Thyroid gland (tissue), 4 donors: ENCODE measurements around the gene MLYCD. TPM values are rescaled to one million over a fixed set of nuclear protein-coding genes. Genes with fewer than 3 reads are reported as not detected.

Experiments used
- DNase-seq, 2 donors: peaks; one replicate each; pipeline ENCODE4 v3.0.0-alpha.2; 2019
- H3K27ac ChIP-seq, 3 donors: fragments of 200-600 bp; sonication (generic); 1 replicate in 2 of 3; 2 replicates in 1 of 3; pipeline ENCODE4 v1.5.1; 2016 to 2019; ENCODE audit warnings: mild to moderate bottlenecking in 1 of 3, moderate library complexity in 1 of 3
- H3K27me3 ChIP-seq: fragments of 200-600 bp; sonication (generic); one replicate; pipeline ENCODE4 v1.5.1; 2019
- H3K36me3 ChIP-seq, 2 donors: fragments of 200-600 bp; sonication (generic); one replicate each; pipeline ENCODE4 v1.5.1; 2016 to 2019
- H3K4me1 ChIP-seq, 2 donors: fragments of 200-600 bp; sonication (generic); one replicate each; pipeline ENCODE4 v1.5.1; 2017 to 2019
- H3K4me3 ChIP-seq, 3 donors: fragments of 200-600 bp; sonication (generic); replicated peaks in 1 of 3; 1 replicate in 2 of 3; 2 replicates in 1 of 3; pipeline ENCODE4 v1.5.1; 2016; ENCODE audit warnings: mild to moderate bottlenecking in 1 of 3
- H3K9me3 ChIP-seq: fragments of 200-600 bp; sonication (generic); one replicate; pipeline ENCODE4 v1.5.1; 2017
- POLR2A ChIP-seq, 2 donors: fragments of 450-650 bp; IDR thresholded peaks; one replicate each; pipeline ENCODE4 v1.6.1; 2017; ENCODE audit warnings: antibody characterized with exemption in 2 of 2, mild to moderate bottlenecking in 2 of 2, moderate library complexity in 1 of 2
- WGBS, 2 donors: methylation state at CpG; one replicate each; pipeline ENCODE4 v1.1.5; 2017; 5-methylcytosine and 5-hydroxymethylcytosine counted together
- intact Hi-C: fragments of 100-400 bp; cut with DNase I; formaldehyde crosslinking; loops from one replicate; pipeline ENCODE4 v1.15.1; 2023
- total RNA-seq, 4 donors: library from RNA; depleted of rRNA; stranded (reverse); fragments of >200 nt; gene quantifications; one replicate each; pipeline ENCODE4 v1.2.3, GENCODE V29; 2016
- TF ChIP-seq, protein P1 (sequence below), 6 experiments: fragments of 200-600 bp in 3 of 6; fragments of 450-650 bp in 3 of 6; sonication (generic) in 3 of 6; IDR thresholded peaks; one replicate each; pipeline ENCODE4 v1.5.1; 2016 to 2019; ENCODE audit warnings: antibody characterized with exemption in 6 of 6, mild to moderate bottlenecking in 2 of 6, inconsistent platforms in 1 of 6, moderate library complexity in 1 of 6

MLYCD gene
- total RNA-seq, 4 donors from 2014 or later, result 9.9 to 22.0 (median 12.0) TPM

DNA sequence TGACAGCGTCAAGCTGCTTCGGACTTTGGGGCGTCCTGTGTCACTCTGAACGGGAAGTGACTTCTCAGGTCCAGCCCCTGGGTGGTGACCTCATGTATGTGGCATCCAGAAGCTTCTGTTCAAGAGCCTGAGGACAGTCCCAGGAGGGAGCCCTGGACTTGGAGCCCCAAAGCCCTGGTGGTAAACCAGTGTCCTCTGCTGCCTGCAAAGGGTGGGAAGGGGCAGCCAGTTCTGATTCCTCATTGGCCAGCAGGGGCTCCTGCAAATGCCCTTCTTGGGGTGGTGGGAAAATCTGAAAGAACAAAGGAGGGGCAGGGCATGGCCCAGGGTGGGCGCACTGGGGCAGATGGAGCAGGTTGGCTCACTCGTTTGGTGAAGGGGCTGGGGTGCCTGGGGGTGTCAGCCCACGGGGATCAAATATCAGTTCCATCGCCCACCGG is 55.7 kb downstream of the MLYCD start:
- TF ChIP-seq, protein P1, sequence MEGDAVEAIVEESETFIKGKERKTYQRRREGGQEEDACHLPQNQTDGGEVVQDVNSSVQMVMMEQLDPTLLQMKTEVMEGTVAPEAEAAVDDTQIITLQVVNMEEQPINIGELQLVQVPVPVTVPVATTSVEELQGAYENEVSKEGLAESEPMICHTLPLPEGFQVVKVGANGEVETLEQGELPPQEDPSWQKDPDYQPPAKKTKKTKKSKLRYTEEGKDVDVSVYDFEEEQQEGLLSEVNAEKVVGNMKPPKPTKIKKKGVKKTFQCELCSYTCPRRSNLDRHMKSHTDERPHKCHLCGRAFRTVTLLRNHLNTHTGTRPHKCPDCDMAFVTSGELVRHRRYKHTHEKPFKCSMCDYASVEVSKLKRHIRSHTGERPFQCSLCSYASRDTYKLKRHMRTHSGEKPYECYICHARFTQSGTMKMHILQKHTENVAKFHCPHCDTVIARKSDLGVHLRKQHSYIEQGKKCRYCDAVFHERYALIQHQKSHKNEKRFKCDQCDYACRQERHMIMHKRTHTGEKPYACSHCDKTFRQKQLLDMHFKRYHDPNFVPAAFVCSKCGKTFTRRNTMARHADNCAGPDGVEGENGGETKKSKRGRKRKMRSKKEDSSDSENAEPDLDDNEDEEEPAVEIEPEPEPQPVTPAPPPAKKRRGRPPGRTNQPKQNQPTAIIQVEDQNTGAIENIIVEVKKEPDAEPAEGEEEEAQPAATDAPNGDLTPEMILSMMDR (IDR thresholded peaks at IDR 0.05), result no peak
- TF ChIP-seq POLR2A (IDR thresholded peaks at IDR 0.05), result no peak
- DNase-seq, result peak; percentile 66 to 71
- no peaks in the 10 kb centered on the region for H3K9me3 ChIP-seq
- no peaks in the 10 kb centered on the region for H3K27me3 ChIP-seq
- 53 to 54% methylated on average over 9 of the region's 9 CpGs for WGBS, 2 donors
- peak overlapping the region in 1 of 3 donors; percentile 96 for H3K27ac ChIP-seq
- H3K4me1 ChIP-seq, result peaks cover 24% of the 10 kb centered on the region in 2 donors
- intact Hi-C loops, result no loop called here
- peaks cover 15 to 19% of the 10 kb centered on the region in 2 donors for H3K36me3 ChIP-seq
- H3K4me3 ChIP-seq, result peak overlapping the region in 1 of 3 donors; percentile 36

DNA sequence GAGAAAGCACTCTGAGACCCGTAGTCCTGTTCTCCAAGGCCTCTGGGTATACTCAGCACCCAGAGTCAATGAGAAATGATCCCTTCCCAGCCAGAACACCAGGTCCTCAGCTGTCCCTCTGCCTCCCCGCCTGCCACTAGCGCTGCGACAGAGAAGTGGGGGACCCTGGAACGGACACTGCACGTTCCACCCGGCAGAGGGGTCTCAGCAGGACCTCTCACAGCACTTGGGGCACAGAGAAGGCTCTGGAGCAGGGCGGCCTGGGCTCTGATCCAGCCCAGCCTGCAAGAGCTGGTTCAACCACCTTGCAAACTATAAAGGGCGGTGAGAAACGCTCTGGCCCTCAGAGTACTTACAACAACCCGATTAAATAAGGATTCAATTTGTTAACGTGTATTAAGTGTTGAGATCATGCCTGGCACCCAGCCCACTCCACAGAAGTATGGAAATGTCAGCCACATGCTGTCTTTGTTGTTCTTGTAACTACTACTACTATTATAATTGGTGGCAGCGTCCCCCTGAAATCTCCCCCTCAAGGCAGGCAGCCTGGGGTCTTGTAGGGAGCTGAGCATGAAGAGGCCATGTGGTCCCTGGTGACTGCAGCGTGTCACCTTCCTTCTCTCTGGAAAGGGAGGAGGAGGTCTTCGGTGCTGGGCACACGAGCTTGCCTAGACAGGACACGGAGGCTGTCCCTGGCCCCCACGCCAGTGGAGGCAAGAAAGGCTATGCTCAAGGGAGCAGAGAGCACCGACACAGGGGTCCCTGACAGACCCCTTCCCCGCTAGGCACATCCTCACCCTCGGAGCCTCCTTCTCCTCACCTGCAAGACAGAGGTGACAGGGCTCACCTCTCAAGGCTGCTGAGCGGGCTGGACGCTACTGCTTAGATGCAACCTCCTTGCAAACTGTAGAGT is 56.6 kb downstream of the MLYCD start:
- Histone ChIP-seq H3K4me3 (no peak overlapping the region), H3K36me3 (peaks cover 24 to 28% of the 10 kb centered on the region in 2 donors), H3K9me3 (no peaks in the 10 kb centered on the region), H3K27ac (no peak overlapping the region), H3K27me3 (no peaks in the 10 kb centered on the region), H3K4me1 (peaks cover 24% of the 10 kb centered on the region in 2 donors)
- peak; percentile 16 to 24 for DNase-seq
- intact Hi-C loops, result no loop called here
- WGBS, 2 donors, result 63 to 75% methylated on average over 11 to 23 of the region's 23 CpGs
- TF ChIP-seq, protein P1 (IDR thresholded peaks at IDR 0.05), result no peak
- TF ChIP-seq POLR2A (IDR thresholded peaks at IDR 0.05), result no peak

DNA sequence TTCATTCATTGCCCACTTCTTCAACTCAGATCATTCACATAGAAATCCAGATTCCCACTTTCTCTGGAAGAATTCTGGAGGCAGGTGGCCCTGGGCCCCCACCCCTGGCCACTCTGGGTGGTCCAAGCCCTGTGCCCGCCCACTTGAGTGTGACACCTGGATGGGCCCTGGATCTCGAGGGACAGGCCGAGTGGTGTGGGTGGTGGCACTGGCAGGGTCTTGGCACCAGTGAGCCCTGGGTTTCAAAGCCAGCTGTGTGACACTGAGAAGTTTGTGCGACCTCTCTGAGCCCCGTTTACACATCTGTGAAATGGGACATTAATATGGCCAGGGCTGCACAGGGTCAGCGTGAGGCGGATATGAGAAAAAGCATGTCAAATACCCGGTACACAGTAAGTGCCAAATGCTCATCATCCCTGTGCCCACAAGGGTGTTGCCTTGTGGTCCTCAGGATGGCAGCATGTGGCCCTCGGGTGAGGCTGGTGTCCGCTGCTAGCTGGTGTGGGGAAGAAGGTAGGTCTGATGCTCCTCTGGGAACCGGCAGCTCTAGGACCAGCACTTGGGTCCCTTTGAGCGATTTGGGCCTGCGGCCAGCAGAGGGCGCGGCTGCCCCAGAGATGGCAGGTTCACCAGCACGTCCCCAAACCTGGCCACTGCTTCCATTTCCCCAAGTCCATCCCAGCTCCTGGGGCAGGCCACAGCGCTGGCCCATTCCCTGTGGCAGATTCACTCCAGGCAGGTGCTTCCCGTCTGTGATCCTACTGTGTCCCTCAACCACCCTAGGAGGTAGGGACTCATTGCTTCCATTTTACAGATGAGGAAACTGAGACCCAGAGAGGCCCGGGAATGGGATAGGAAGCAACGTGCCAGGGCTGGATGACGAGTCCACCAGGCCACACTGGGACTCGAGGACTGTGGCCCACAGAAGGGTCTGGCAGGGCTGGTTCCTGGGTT is 57.7 kb downstream of the MLYCD start:
- TF ChIP-seq, protein P1 (IDR thresholded peaks at IDR 0.05), result peak in 5 of 6 experiments; percentile 48 to 67 (median 57)
- no peak for TF ChIP-seq POLR2A (IDR thresholded peaks at IDR 0.05)

DNA sequence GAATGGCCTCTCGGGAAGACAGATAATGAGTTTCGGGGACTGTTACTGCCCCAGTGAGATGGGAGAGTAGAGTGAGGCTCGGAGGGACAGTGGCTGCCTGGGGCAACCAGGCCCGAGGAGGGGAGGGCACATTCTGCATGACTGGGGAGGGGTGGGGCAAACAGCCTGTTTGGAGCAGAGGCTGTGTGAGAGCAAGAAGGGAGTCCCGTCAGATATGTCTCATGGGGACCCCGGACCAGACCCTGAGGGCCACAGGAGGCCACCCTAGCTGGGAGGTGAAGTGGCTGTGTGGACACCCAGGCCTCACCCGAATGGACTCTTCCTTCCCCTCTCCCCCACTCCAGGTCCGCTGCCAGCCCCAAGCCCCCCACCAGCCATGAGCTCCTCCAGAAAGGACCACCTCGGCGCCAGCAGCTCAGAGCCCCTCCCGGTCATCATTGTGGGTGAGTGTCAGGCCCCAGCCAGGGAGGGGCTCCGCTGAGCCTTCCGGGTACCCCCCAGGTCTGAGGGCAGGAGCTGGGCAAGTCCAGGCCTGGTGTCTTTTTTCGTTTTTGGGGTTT is 58.5 kb downstream of the MLYCD start:
- 88 to 92% methylated on average over 13 to 14 of the region's 14 CpGs for WGBS, 2 donors
- TF ChIP-seq, protein P1 (IDR thresholded peaks at IDR 0.05), result no peak
- TF ChIP-seq POLR2A (IDR thresholded peaks at IDR 0.05), result no peak
- intact Hi-C loops, result no loop called here
- H3K27me3 ChIP-seq, result no peaks in the 10 kb centered on the region
- H3K36me3 ChIP-seq, result peaks cover 36 to 46% of the 10 kb centered on the region in 2 donors
- H3K4me3 ChIP-seq, result no peak overlapping the region
- H3K27ac ChIP-seq, result no peak overlapping the region
- peaks cover 22% of the 10 kb centered on the region in 2 donors for H3K4me1 ChIP-seq
- no peak for DNase-seq
- H3K9me3 ChIP-seq, result no peaks in the 10 kb centered on the region

More for the DNA sequence above, 57.7 kb downstream of the MLYCD start:
- no peaks in the 10 kb centered on the region for H3K27me3 ChIP-seq
- H3K9me3 ChIP-seq, result no peaks in the 10 kb centered on the region
- intact Hi-C loops, result no loop called here
- 63 to 70% methylated on average over 14 to 15 of the region's 22 CpGs for WGBS, 2 donors
- H3K4me3 ChIP-seq, result no peak overlapping the region
- DNase-seq, result peak; percentile 73 to 74
- H3K36me3 ChIP-seq, result peaks cover 35 to 39% of the 10 kb centered on the region in 2 donors
- no peak overlapping the region for H3K27ac ChIP-seq
- H3K4me1 ChIP-seq, result peaks cover 24% of the 10 kb centered on the region in 2 donors
